ENCODE data around the gene FAM89B.
A peak's percentile ranks its signal among the peaks of the same experiment; 100 is the strongest.
"Not testable (repeated sequence)": the region's sequence is repeated elsewhere in the genome, so short reads cannot be mapped to it uniquely, and the experiment has no call there.

Gene FAM89B

GRCh38 chr11:65572356-65573051, at the start of gene FAM89B:
Gene FAM89B (plus strand): TSS chr11:65572538. CDS start chr11:65572670, 132 bp downstream.
- peak; percentile 68 to 70 for DNase-seq

GRCh38 chr11:65522718-65523630, 49.4 kb upstream of the FAM89B start:
- DNase-seq: peak in 1 of 2 donors; percentile 43

GRCh38 chr11:65523631-65523968, 48.7 kb upstream of the FAM89B start:
- not testable (repeated sequence) for DNase-seq

GRCh38 chr11:65524014-65524740, 48.2 kb upstream of the FAM89B start:
- no peak for DNase-seq

- peak; percentile 37 to 67 for DNase-seq
Observed at GRCh38 chr11:65524741-65525545, 47.4 kb upstream of the FAM89B start, which contains the start of gene SCYL1. Gene SCYL1 (plus strand): TSS chr11:65525083. CDS start chr11:65525154, 71 bp downstream.

GRCh38 chr11:65525546-65526480, 46.5 kb upstream of the FAM89B start:
- no peak for DNase-seq

GRCh38 chr11:65526744-65527143, 45.6 kb upstream of the FAM89B start:
- no peak for DNase-seq

GRCh38 chr11:65528819-65529350, 43.5 kb upstream of the FAM89B start:
- DNase-seq: no peak

- no peak for DNase-seq
Observed at GRCh38 chr11:65529475-65530156, 42.7 kb upstream of the FAM89B start.

- no peak for DNase-seq
Observed at GRCh38 chr11:65530157-65530496, 42.2 kb upstream of the FAM89B start.

- no peak for DNase-seq
Observed at GRCh38 chr11:65532388-65533064, 39.8 kb upstream of the FAM89B start.

GRCh38 chr11:65535102-65535501, 37.2 kb upstream of the FAM89B start:
- DNase-seq: no peak

GRCh38 chr11:65536412-65537295, 35.7 kb upstream of the FAM89B start:
- no peak for DNase-seq

GRCh38 chr11:65537296-65537597, 35.1 kb upstream of the FAM89B start:
- no peak for DNase-seq

- no peak for DNase-seq
Observed at GRCh38 chr11:65537620-65538231, 34.6 kb upstream of the FAM89B start.

- no peak for DNase-seq
Observed at GRCh38 chr11:65538232-65538914, 34.0 kb upstream of the FAM89B start.

GRCh38 chr11:65538915-65539743, 33.2 kb upstream of the FAM89B start:
- no peak for DNase-seq

Data from bone marrow (tissue), 2 donors.